Neural cell (in vitro differentiated cells): ENCODE data around the gene BSCL2.

Experiments used
- EP300 ChIP-seq: fragments of 450-650 bp; conservative IDR thresholded peaks from 2 replicates; pipeline ENCODE4 v1.6.1; 2014; ENCODE audit warnings: antibody characterized with exemption, mild to moderate bottlenecking, moderate library complexity; ENCODE audit not compliant: poor library complexity, severe bottlenecking
- EZH2 ChIP-seq: fragments of 200-600, 300-800 bp; shearing (Covaris generic), sonication (generic); IDR thresholded peaks from 2 replicates; pipeline ENCODE4 v1.6.1; 2014; ENCODE audit warnings: antibody characterized with exemption, low read length, borderline replicate concordance, mild to moderate bottlenecking; ENCODE audit not compliant: insufficient read depth, poor library complexity, severe bottlenecking
- MXI1 ChIP-seq: fragments of 450-650 bp; conservative IDR thresholded peaks from 2 replicates; pipeline ENCODE4 v1.6.1; 2014; ENCODE audit warnings: antibody characterized with exemption, mild to moderate bottlenecking; ENCODE audit not compliant: poor library complexity, severe bottlenecking
- POLR2AphosphoS5 ChIP-seq: IDR thresholded peaks from 2 replicates; pipeline ENCODE4 v1.6.1; 2012
- RAD21 ChIP-seq: fragments of 450-650 bp; conservative IDR thresholded peaks from 2 replicates; pipeline ENCODE4 v1.6.1; 2014; ENCODE audit warnings: antibody characterized with exemption, mild to moderate bottlenecking, moderate library complexity
- SMC3 ChIP-seq: fragments of 450-650 bp; conservative IDR thresholded peaks from 2 replicates; pipeline ENCODE4 v1.6.1; 2014; ENCODE audit warnings: antibody characterized with exemption, mild to moderate bottlenecking, moderate library complexity; ENCODE audit not compliant: poor library complexity
- TAF1 ChIP-seq: IDR thresholded peaks from 2 replicates; pipeline ENCODE4 v1.6.1; 2012; ENCODE audit warnings: low read depth
- TF ChIP-seq, protein P1 (sequence below): fragments of 450-650 bp; IDR thresholded peaks from 2 replicates; pipeline ENCODE4 v1.5.1; 2014; ENCODE audit warnings: antibody characterized with exemption, mild to moderate bottlenecking, moderate library complexity; ENCODE audit not compliant: poor library complexity, severe bottlenecking
- TF ChIP-seq, protein P2 (sequence below): IDR thresholded peaks from 2 replicates; pipeline ENCODE4 v1.6.1; 2012; ENCODE audit warnings: borderline replicate concordance

DNA sequence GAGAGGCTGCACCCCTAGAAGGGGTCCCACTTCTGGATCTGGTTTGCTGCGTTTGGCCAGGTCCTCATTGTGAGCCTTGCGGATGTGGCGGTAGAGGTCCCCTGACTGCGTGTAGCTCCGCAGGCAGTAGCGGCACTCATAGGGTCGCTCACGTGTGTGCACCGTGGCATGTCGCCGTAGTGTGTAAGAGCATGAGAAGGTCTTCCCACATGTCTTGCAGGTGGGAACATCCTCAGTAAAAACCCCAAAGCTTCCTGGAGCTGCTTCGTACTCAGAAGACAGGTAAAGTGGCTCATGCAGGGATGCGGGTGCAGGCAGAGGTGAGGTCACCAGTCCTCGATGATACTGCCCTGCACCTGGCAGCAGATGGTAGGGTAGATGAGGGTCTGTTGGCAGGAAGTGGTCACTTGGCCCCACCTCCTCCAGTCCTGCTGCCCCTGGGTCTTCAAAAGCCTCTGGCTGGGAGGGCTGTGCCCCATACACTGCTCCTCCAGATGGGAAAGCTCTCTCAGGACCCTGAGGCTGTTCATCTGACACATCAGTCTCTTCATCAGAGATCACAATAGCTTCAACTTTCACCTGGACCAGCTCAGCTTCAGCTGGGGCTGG is 45.1 kb upstream of the BSCL2 start:
- TF ChIP-seq POLR2AphosphoS5 (no peak), EP300 (no peak), EZH2 (no peak), RAD21 (no peak), TAF1 (no peak), SMC3 (no peak), MXI1 (no peak)
- TF ChIP-seq, protein P1, sequence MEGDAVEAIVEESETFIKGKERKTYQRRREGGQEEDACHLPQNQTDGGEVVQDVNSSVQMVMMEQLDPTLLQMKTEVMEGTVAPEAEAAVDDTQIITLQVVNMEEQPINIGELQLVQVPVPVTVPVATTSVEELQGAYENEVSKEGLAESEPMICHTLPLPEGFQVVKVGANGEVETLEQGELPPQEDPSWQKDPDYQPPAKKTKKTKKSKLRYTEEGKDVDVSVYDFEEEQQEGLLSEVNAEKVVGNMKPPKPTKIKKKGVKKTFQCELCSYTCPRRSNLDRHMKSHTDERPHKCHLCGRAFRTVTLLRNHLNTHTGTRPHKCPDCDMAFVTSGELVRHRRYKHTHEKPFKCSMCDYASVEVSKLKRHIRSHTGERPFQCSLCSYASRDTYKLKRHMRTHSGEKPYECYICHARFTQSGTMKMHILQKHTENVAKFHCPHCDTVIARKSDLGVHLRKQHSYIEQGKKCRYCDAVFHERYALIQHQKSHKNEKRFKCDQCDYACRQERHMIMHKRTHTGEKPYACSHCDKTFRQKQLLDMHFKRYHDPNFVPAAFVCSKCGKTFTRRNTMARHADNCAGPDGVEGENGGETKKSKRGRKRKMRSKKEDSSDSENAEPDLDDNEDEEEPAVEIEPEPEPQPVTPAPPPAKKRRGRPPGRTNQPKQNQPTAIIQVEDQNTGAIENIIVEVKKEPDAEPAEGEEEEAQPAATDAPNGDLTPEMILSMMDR = no peak
- TF ChIP-seq, protein P2, sequence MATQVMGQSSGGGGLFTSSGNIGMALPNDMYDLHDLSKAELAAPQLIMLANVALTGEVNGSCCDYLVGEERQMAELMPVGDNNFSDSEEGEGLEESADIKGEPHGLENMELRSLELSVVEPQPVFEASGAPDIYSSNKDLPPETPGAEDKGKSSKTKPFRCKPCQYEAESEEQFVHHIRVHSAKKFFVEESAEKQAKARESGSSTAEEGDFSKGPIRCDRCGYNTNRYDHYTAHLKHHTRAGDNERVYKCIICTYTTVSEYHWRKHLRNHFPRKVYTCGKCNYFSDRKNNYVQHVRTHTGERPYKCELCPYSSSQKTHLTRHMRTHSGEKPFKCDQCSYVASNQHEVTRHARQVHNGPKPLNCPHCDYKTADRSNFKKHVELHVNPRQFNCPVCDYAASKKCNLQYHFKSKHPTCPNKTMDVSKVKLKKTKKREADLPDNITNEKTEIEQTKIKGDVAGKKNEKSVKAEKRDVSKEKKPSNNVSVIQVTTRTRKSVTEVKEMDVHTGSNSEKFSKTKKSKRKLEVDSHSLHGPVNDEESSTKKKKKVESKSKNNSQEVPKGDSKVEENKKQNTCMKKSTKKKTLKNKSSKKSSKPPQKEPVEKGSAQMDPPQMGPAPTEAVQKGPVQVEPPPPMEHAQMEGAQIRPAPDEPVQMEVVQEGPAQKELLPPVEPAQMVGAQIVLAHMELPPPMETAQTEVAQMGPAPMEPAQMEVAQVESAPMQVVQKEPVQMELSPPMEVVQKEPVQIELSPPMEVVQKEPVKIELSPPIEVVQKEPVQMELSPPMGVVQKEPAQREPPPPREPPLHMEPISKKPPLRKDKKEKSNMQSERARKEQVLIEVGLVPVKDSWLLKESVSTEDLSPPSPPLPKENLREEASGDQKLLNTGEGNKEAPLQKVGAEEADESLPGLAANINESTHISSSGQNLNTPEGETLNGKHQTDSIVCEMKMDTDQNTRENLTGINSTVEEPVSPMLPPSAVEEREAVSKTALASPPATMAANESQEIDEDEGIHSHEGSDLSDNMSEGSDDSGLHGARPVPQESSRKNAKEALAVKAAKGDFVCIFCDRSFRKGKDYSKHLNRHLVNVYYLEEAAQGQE = no peak
